Brain microvascular endothelial cell (primary cell): ENCODE measurements around the gene TBC1D20.

ENCODE experiments used
- DNase-seq: peaks from one replicate; pipeline ENCODE4 v3.0.0-alpha.2; 2020
- H3K27ac ChIP-seq: fragments of 250-450 bp; sonication (Bioruptor Pico); 2 replicates; pipeline ENCODE4 v1.5.1; 2020; ENCODE audit warnings: mild to moderate bottlenecking, moderate library complexity
- H3K27me3 ChIP-seq: fragments of 250-450 bp; sonication (Bioruptor Pico); replicated peaks from 2 replicates; pipeline ENCODE4 v1.5.1; 2020; ENCODE audit warnings: mild to moderate bottlenecking
- H3K36me3 ChIP-seq: fragments of 250-450 bp; sonication (Bioruptor Pico); replicated peaks from 2 replicates; pipeline ENCODE4 v1.5.1; 2020; ENCODE audit warnings: mild to moderate bottlenecking
- H3K4me3 ChIP-seq: 2 replicates; pipeline ENCODE4 v1.5.1; 2011; ENCODE audit warnings: low read depth, mild to moderate bottlenecking, control low read depth, low read length, moderate library complexity
- CTCF ChIP-seq: IDR thresholded peaks from 2 replicates; pipeline ENCODE4 v1.5.1; 2011; ENCODE audit warnings: low read depth, mild to moderate bottlenecking, moderate library complexity, low read length, control low read depth, inconsistent platforms; ENCODE audit errors: missing control alignments
- in situ Hi-C: cut with HindIII; loops from 2 replicates; pipeline ENCODE4 v1.10.0; 2017; ENCODE audit warnings: low sequenced_read_pairs, low pct_ligation_motif_present

TBC1D20 gene

GRCh38 chr20:503048-503737 lies 40.9 kb upstream of the TBC1D20 start:
- no peaks in the 10 kb centered on the region for H3K27me3 ChIP-seq
- no peak overlapping the region for H3K4me3 ChIP-seq
- peaks cover 73% of the 10 kb centered on the region for H3K36me3 ChIP-seq
- no peak for DNase-seq
- H3K27ac ChIP-seq = no peak overlapping the region
- TF ChIP-seq CTCF = no peak
- in situ Hi-C loops = no loop called here

GRCh38 chr20:497979-498378 lies 35.6 kb upstream of the TBC1D20 start:
- peaks cover 71% of the 10 kb centered on the region for H3K36me3 ChIP-seq
- in situ Hi-C loops = no loop called here
- H3K27ac ChIP-seq = no peak overlapping the region
- no peak for DNase-seq
- no peak overlapping the region for H3K4me3 ChIP-seq
- no peaks in the 10 kb centered on the region for H3K27me3 ChIP-seq
- TF ChIP-seq CTCF = no peak

- in situ Hi-C loops = no loop called here
- DNase-seq = no peak
- TF ChIP-seq CTCF = no peak
- no peak overlapping the region for H3K27ac ChIP-seq
- H3K4me3 ChIP-seq = no peak overlapping the region
- no peaks in the 10 kb centered on the region for H3K27me3 ChIP-seq
- H3K36me3 ChIP-seq = peaks cover 75% of the 10 kb centered on the region
Measured at GRCh38 chr20:496126-496696, 33.9 kb upstream of the TBC1D20 start.

GRCh38 chr20:492159-492558 lies 29.8 kb upstream of the TBC1D20 start:
- in situ Hi-C loops = no loop called here
- peaks cover 80% of the 10 kb centered on the region for H3K36me3 ChIP-seq
- H3K27me3 ChIP-seq = no peaks in the 10 kb centered on the region
- no peak overlapping the region for H3K27ac ChIP-seq
- H3K4me3 ChIP-seq = no peak overlapping the region
- no peak for TF ChIP-seq CTCF
- DNase-seq = no peak

GRCh38 chr20:487655-488054 lies 25.3 kb upstream of the TBC1D20 start:
- H3K36me3 ChIP-seq = peaks cover 82% of the 10 kb centered on the region
- in situ Hi-C loops = no loop called here
- TF ChIP-seq CTCF = no peak

More at GRCh38 chr20:487655-488054, 25.3 kb upstream of the TBC1D20 start:
- Histone ChIP-seq H3K27me3 (no peaks in the 10 kb centered on the region), H3K4me3 (no peak overlapping the region), H3K27ac (no peak overlapping the region)
- DNase-seq = no peak
